HG03097 (cell line): ENCODE data around the gene UNC5CL.

Source experiments
- ATAC-seq: cut with Tn5 transposase; IDR thresholded peaks from one replicate; pipeline ENCODE4 v1.9.1; 2021; ENCODE audit not compliant: unreplicated experiment, low FRiP score

The UNC5CL gene

GRCh38 chr6:40977085-40977484, 61.9 kb downstream of the UNC5CL start:
- no peak for ATAC-seq
